H1 (cell line): Measurements from ENCODE around the gene RAB10. TPM values are rescaled to one million over a fixed set of nuclear protein-coding genes. Genes with fewer than 3 reads are reported as not detected.
A peak's percentile ranks its signal among the peaks of the same experiment; 100 is the strongest.

ENCODE experiments used
- CTCF ChIA-PET: fragments of 300-600 bp; sonication (Branson Sonifier 250); formaldehyde crosslinking; loops from one replicate; lab custom pipeline; 2021; ENCODE audit not compliant: partially characterized antibody; lab: Charles Lee
- POLR2A ChIA-PET: fragments of 300-600 bp; sonication (Branson Sonifier 250); formaldehyde crosslinking; loops from one replicate; lab custom pipeline; 2021; ENCODE audit warnings: inconsistent platforms; ENCODE audit not compliant: partially characterized antibody; lab: Charles Lee
- DNase-seq, 2 experiments: peaks; one replicate each; pipeline versions ENCODE4 v3.0.0 to v3.0.0-alpha.2; 2010 to 2022; ENCODE audit warnings: low spot score in 2 of 2, low read depth in 1 of 2, mixed read lengths in 1 of 2
- FAIRE-seq: peaks from 2 replicates; lab custom pipeline; 2011; peaks lifted over from hg19 to GRCh38; lab: Jason Lieb, UNC
- H2AFZ ChIP-seq: 2 replicates; pipeline ENCODE4 v1.8.1; 2012; ENCODE audit warnings: low read length, inconsistent platforms
- H2AK5ac ChIP-seq: 2 replicates; pipeline ENCODE4 v1.6.1; 2013; ENCODE audit warnings: low read depth, low read length
- H2BK120ac ChIP-seq: replicated peaks from 2 replicates; pipeline ENCODE3; 2013; ENCODE audit warnings: low read depth, low read length, inconsistent platforms
- H2BK12ac ChIP-seq: 2 replicates; pipeline ENCODE4 v1.6.1; 2013; ENCODE audit warnings: low read depth, low read length
- H2BK15ac ChIP-seq: 2 replicates; pipeline ENCODE4 v1.6.1; 2013; ENCODE audit warnings: low read length
- H2BK20ac ChIP-seq: 2 replicates; pipeline ENCODE4 v1.6.1; 2013; ENCODE audit warnings: low read length
- H2BK5ac ChIP-seq: 2 replicates; pipeline ENCODE4 v1.6.1; 2013; ENCODE audit warnings: low read depth, low read length
- H3K14ac ChIP-seq: 2 replicates; pipeline ENCODE4 v1.6.1; 2013; ENCODE audit warnings: inconsistent platforms; ENCODE audit not compliant: insufficient read length
- H3K18ac ChIP-seq: 2 replicates; pipeline ENCODE4 v1.6.1; 2013; ENCODE audit warnings: low read length; ENCODE audit errors: extremely low read depth
- H3K23ac ChIP-seq: 2 replicates; pipeline ENCODE4 v1.6.1; 2013; ENCODE audit warnings: inconsistent platforms; ENCODE audit not compliant: insufficient read length
- H3K23me2 ChIP-seq: 2 replicates; pipeline ENCODE4 v1.6.1; 2013; ENCODE audit warnings: low read depth, low read length
- H3K27ac ChIP-seq: 2 replicates; pipeline ENCODE4 v1.6.1; 2011; ENCODE audit warnings: low read depth, low read length, inconsistent platforms
- H3K27me3 ChIP-seq, 4 experiments: replicated peaks in 1 of 4; 1 replicate in 1 of 4; 2 replicates in 3 of 4; pipeline versions ENCODE4 v1.6.1 to v1.8.1; 2011 to 2013; ENCODE audit warnings: low read length in 3 of 4, mild to moderate bottlenecking in 3 of 4, inconsistent platforms in 2 of 4, mixed read lengths in 2 of 4, moderate library complexity in 1 of 4; ENCODE audit not compliant: control insufficient read depth in 3 of 4, insufficient read depth in 3 of 4; ENCODE audit errors: extremely low read depth in 1 of 4
- H3K36me3 ChIP-seq, 4 experiments: 2 replicates each; pipeline versions ENCODE4 v1.6.1 to v1.8.1; 2011 to 2013; ENCODE audit warnings: mild to moderate bottlenecking in 4 of 4, low read length in 3 of 4, moderate library complexity in 2 of 4, control low read depth in 1 of 4, inconsistent platforms in 1 of 4; ENCODE audit not compliant: insufficient read depth in 4 of 4, control insufficient read depth in 2 of 4
- H3K4ac ChIP-seq: replicated peaks from 2 replicates; pipeline ENCODE3; 2013; ENCODE audit warnings: low read length, low read depth, mixed read lengths, inconsistent platforms; ENCODE audit not compliant: insufficient read length
- H3K4me1 ChIP-seq, 4 experiments: replicated peaks in 1 of 4; 1 replicate in 1 of 4; 2 replicates in 3 of 4; pipeline versions ENCODE4 v1.6.1 to v1.8.1; 2011 to 2013; ENCODE audit warnings: low read length in 3 of 4, inconsistent platforms in 2 of 4, mixed read lengths in 1 of 4; ENCODE audit not compliant: insufficient read depth in 4 of 4, control insufficient read depth in 3 of 4
- H3K4me2 ChIP-seq, 2 experiments: 2 replicates each; pipeline versions ENCODE4 v1.6.1 to v1.8.1; 2011 to 2013; ENCODE audit warnings: low read depth in 2 of 2, low read length in 2 of 2, control low read depth in 1 of 2, inconsistent platforms in 1 of 2, mild to moderate bottlenecking in 1 of 2; ENCODE audit not compliant: insufficient read depth in 1 of 2
- H3K4me3 ChIP-seq, 4 experiments: fragments of 200-600, 300-600 bp in 1 of 4; sonication (generic), shearing (Covaris generic), sonication (Bioruptor Twin) in 1 of 4; 2 replicates each; pipeline versions ENCODE4 v1.5.1 to v1.8.1; 2011 to 2016; ENCODE audit warnings: low read length in 4 of 4, low read depth in 3 of 4, control low read depth in 2 of 4, inconsistent platforms in 2 of 4, mild to moderate bottlenecking in 2 of 4, mixed read lengths in 1 of 4, moderate library complexity in 1 of 4; ENCODE audit not compliant: insufficient read depth in 2 of 4; ENCODE audit errors: extremely low read depth in 1 of 4
- H3K56ac ChIP-seq: replicated peaks from 2 replicates; pipeline ENCODE3; 2013; ENCODE audit warnings: low read depth, mild to moderate bottlenecking, mixed read lengths, low read length, inconsistent platforms; ENCODE audit not compliant: insufficient read length
- H3K79me1 ChIP-seq: 2 replicates; pipeline ENCODE4 v1.6.1; 2013; ENCODE audit warnings: low read depth, low read length, control low read depth
- H3K79me2 ChIP-seq, 2 experiments: 2 replicates each; pipeline versions ENCODE4 v1.6.1 to v1.8.1; 2012 to 2013; ENCODE audit warnings: low read length in 2 of 2, mild to moderate bottlenecking in 2 of 2, inconsistent platforms in 1 of 2; ENCODE audit not compliant: insufficient read depth in 2 of 2, control insufficient read depth in 1 of 2
- H3K9ac ChIP-seq, 4 experiments: replicated peaks in 1 of 4; 1 replicate in 1 of 4; 2 replicates in 3 of 4; pipeline versions ENCODE4 v1.6.1 to v1.8.1; 2011 to 2013; ENCODE audit warnings: low read depth in 3 of 4, low read length in 3 of 4, control low read depth in 2 of 4, mild to moderate bottlenecking in 2 of 4, moderate library complexity in 2 of 4, inconsistent platforms in 1 of 4; ENCODE audit errors: extremely low read depth in 1 of 4
- H3K9me3 ChIP-seq, 2 experiments: 2 replicates each; pipeline versions ENCODE4 v1.6.1 to v1.8.1; 2012 to 2013; ENCODE audit warnings: mild to moderate bottlenecking in 2 of 2, moderate library complexity in 2 of 2, control low read depth in 1 of 2, inconsistent platforms in 1 of 2, low read depth in 1 of 2, low read length in 1 of 2, mixed read lengths in 1 of 2; ENCODE audit not compliant: insufficient read depth in 2 of 2
- H4K20me1 ChIP-seq, 2 experiments: replicated peaks in 1 of 2; 2 replicates each; pipeline versions ENCODE3 to v1.8.1; 2011 to 2013; ENCODE audit warnings: inconsistent platforms in 2 of 2, low read length in 2 of 2, mild to moderate bottlenecking in 1 of 2; ENCODE audit not compliant: insufficient read depth in 2 of 2, control insufficient read depth in 1 of 2
- H4K5ac ChIP-seq: 2 replicates; pipeline ENCODE4 v1.6.1; 2013; ENCODE audit warnings: low read length, low read depth, mixed read lengths, inconsistent platforms; ENCODE audit not compliant: insufficient read length
- H4K8ac ChIP-seq: 2 replicates; pipeline ENCODE4 v1.8.0; 2013; ENCODE audit warnings: mild to moderate bottlenecking, moderate library complexity, low read length, inconsistent platforms; ENCODE audit not compliant: insufficient read depth; ENCODE audit errors: extremely low read depth
- H4K91ac ChIP-seq: replicated peaks from 2 replicates; pipeline ENCODE3; 2013; ENCODE audit warnings: low read length, mixed read lengths, inconsistent platforms; ENCODE audit not compliant: insufficient read length
- GTF2F1 ChIP-seq: IDR thresholded peaks from 2 replicates; pipeline ENCODE4 v1.6.1; 2012; ENCODE audit warnings: low read depth, low read length, improper control_type of control experiment, borderline replicate concordance
- MAFK ChIP-seq: IDR thresholded peaks from 2 replicates; pipeline ENCODE4 v1.6.1; 2012; ENCODE audit warnings: low read depth, mild to moderate bottlenecking, improper control_type of control experiment, low read length
- SIRT6 ChIP-seq: IDR thresholded peaks from one replicate; pipeline ENCODE4 v1.7.1; 2012; ENCODE audit warnings: low read length, inconsistent platforms
- polyA plus RNA-seq, 7 experiments: library from polyadenylated mRNA; depleted of rRNA in 3 of 7; stranded (reverse) in 5 of 7; unstranded in 2 of 7; fragments of >200 nt in 5 of 7; fragments of 200-250 nt in 2 of 7; gene quantifications; 1 replicate in 5 of 7; 2 replicates in 1 of 7; 4 replicates in 1 of 7; pipeline versions ENCODE4 v1.2.1 to v1.2.3, GENCODE V29; 2011 to 2013; ENCODE audit warnings: missing spikeins in 2 of 7, mixed read lengths in 2 of 7
- total RNA-seq: library from RNA; stranded (reverse); fragmentation: NEBNext Ultra II Directional; extraction: Animal tissue kit (Norgen Biotek cat#: 25700); gene quantifications from 2 replicates; pipeline ENCODE4 v1.2.1, GENCODE V29; 2021
- TF ChIP-seq, protein P1 (sequence below): IDR thresholded peaks from 2 replicates; pipeline ENCODE4 v1.6.1; 2012; ENCODE audit warnings: inconsistent platforms

Gene RAB10
- total and polyA plus RNA-seq, 2 of the 8 experiments (the other 6 are each of a cell fraction or from before 2014, with no cell fraction given), result 42.6 to 136 TPM

DNA sequence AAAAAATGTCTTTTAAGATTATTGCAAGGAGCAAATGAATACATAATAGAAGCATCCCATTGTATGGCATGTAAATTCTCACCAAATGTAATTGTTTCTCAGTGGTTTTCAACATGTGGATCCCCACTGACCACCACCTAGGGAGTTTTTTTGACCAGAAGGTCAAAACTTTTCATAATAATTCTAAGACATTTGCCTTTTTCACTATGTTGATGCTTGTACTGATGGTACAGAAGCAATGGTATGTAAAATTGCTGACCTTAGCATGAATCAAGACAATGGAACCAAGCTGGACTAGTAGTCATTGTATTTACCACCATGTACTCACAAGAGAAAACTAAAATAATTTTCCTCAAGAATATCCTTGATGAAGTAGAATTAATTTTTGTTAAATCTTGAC, 36.8 kb downstream of the RAB10 start:
- H3K23me2 ChIP-seq, result no peaks in the 10 kb centered on the region
- FAIRE-seq (no peak), DNase-seq (no peak)
- peaks cover 0 to 16% (median 5%) of the 10 kb centered on the region in 4 experiments; a peak in 5 of 7 replicates for H3K4me1 ChIP-seq
- H2BK20ac ChIP-seq, result no peak overlapping the region
- H3K27ac ChIP-seq, result no peak overlapping the region
- no peak overlapping the region for H2AFZ ChIP-seq
- H3K4ac ChIP-seq, result no peak overlapping the region
- no peak overlapping the region for H3K23ac ChIP-seq
- H2BK12ac ChIP-seq, result no peak overlapping the region
- no peak overlapping the region for H3K56ac ChIP-seq
- no peak overlapping the region for H3K18ac ChIP-seq
- TF ChIP-seq GTF2F1 (no peak), SIRT6 (no peak), MAFK (peak; percentile 49; the same call in 1 of the 2 replicates)
- TF ChIP-seq, protein P1, sequence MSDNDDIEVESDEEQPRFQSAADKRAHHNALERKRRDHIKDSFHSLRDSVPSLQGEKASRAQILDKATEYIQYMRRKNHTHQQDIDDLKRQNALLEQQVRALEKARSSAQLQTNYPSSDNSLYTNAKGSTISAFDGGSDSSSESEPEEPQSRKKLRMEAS, result no peak
- no peaks in the 10 kb centered on the region; a peak in 1 of 8 replicates for H3K36me3 ChIP-seq
- ChIA-PET CTCF (interaction anchor here (1.1 to 1.4 kb wide), 2 partner anchors 75 to 86 kb away, joined by 3 read pairs; no protein-coding TSS in a partner anchor), POLR2A (interaction anchor here (1.2 to 1.8 kb wide), 2 partner anchors 13 to 35 kb away, joined by 3 to 6 read pairs; no protein-coding TSS in a partner anchor)
- H3K79me1 ChIP-seq, result no peaks in the 10 kb centered on the region; the same call in 1 of the 2 replicates
- H3K4me2 ChIP-seq, result no peak overlapping the region
- H3K79me2 ChIP-seq, result peaks cover 0 to 99% of the 10 kb centered on the region in 2 experiments
- H2BK120ac ChIP-seq, result no peak overlapping the region
- H3K9me3 ChIP-seq, result no peaks in the 10 kb centered on the region
- no peak overlapping the region for H2BK15ac ChIP-seq
- no peaks in the 10 kb centered on the region for H3K27me3 ChIP-seq
- no peak overlapping the region for H3K9ac ChIP-seq
- H2BK5ac ChIP-seq, result no peak overlapping the region
- no peak overlapping the region for H4K8ac ChIP-seq
- H2AK5ac ChIP-seq, result no peak overlapping the region
- H3K4me3 ChIP-seq, result no peak overlapping the region
- H4K5ac ChIP-seq, result no peak overlapping the region
- H4K20me1 ChIP-seq, result peaks cover 13 to 14% of the 10 kb centered on the region in 2 experiments
- H4K91ac ChIP-seq, result no peak overlapping the region
- no peak overlapping the region for H3K14ac ChIP-seq
